HEK293 (cell line): ENCODE measurements around the gene BOC.

Experiments used
- CTCF ChIA-PET: fragments of 350-600 bp; formaldehyde crosslinking; extraction: SDS; loops from one replicate; lab custom pipeline; 2021; ENCODE audit warnings: antibody characterized with exemption; lab: Yijun Ruan, JAX
- POLR2A ChIA-PET: fragments of 300-600 bp; formaldehyde crosslinking; extraction: SDS; loops from one replicate; lab custom pipeline; 2020; ENCODE audit warnings: antibody characterized with exemption, inconsistent platforms; lab: Yijun Ruan, JAX
- H3K27ac ChIP-seq: fragments of 200-500 bp; sonication (Bioruptor generic); 2 replicates; pipeline ENCODE4 v1.5.1; 2014; ENCODE audit warnings: low read depth, low read length, control low read depth, inconsistent platforms; ENCODE audit errors: extremely low read depth
- H3K36me3 ChIP-seq, 2 experiments: fragments of 200-500 bp in 1 of 2; sonication (Bioruptor generic) in 1 of 2; 1 replicate in 1 of 2; 2 replicates in 1 of 2; pipeline ENCODE4 v1.5.1; 2014 to 2017; ENCODE audit warnings: inconsistent platforms in 2 of 2, low read length in 2 of 2; ENCODE audit not compliant: control insufficient read depth in 2 of 2, insufficient read depth in 1 of 2
- H3K4me1 ChIP-seq: fragments of 200-500 bp; sonication (Bioruptor generic); 2 replicates; pipeline ENCODE4 v1.5.1; 2014; ENCODE audit warnings: mild to moderate bottlenecking, low read length, inconsistent platforms; ENCODE audit not compliant: control insufficient read depth, insufficient read depth
- H3K4me3 ChIP-seq: 2 replicates; pipeline ENCODE4 v1.5.1; 2011; ENCODE audit warnings: low read depth, mild to moderate bottlenecking, control low read depth, low read length, moderate library complexity
- H3K9me3 ChIP-seq: fragments of 200-500 bp; sonication (Bioruptor generic); 2 replicates; pipeline ENCODE4 v1.5.1; 2014; ENCODE audit warnings: low read depth, low read length, inconsistent platforms; ENCODE audit not compliant: control insufficient read depth, insufficient read depth
- GLI4 ChIP-seq: fragments of 450-650 bp; formaldehyde crosslinking; IDR thresholded peaks from 2 replicates; pipeline ENCODE4 v1.5.1; 2016; ENCODE audit warnings: missing biosample characterization, missing genetic modification characterization
- GLIS2 ChIP-seq: fragments of 450-650 bp; formaldehyde crosslinking; IDR thresholded peaks from 2 replicates; pipeline ENCODE4 v1.5.1; 2016; ENCODE audit warnings: missing biosample characterization, missing genetic modification characterization
- PRDM1 ChIP-seq: fragments of 450-650 bp; formaldehyde crosslinking; IDR thresholded peaks from 2 replicates; pipeline ENCODE4; 2016; ENCODE audit warnings: missing biosample characterization, missing genetic modification characterization
- SALL2 ChIP-seq: fragments of 450-650 bp; formaldehyde crosslinking; IDR thresholded peaks from 2 replicates; pipeline ENCODE4 v1.5.0; 2017; ENCODE audit warnings: missing biosample characterization, mild to moderate bottlenecking, missing genetic modification characterization, borderline replicate concordance
- ZBTB11 ChIP-seq: fragments of 450-650 bp; formaldehyde crosslinking; conservative IDR thresholded peaks from 2 replicates; pipeline ENCODE4 v1.5.1; 2016; ENCODE audit warnings: low read depth, missing biosample characterization, missing genetic modification characterization
- ZBTB7A ChIP-seq: fragments of 450-650 bp; formaldehyde crosslinking; IDR thresholded peaks from 2 replicates; pipeline ENCODE4 v1.5.1; 2016; ENCODE audit warnings: low read depth, missing biosample characterization, missing genetic modification characterization
- ZNF133 ChIP-seq: fragments of 450-650 bp; formaldehyde crosslinking; IDR thresholded peaks from 2 replicates; pipeline ENCODE4 v1.5.1; 2016; ENCODE audit warnings: missing biosample characterization, missing genetic modification characterization
- ZNF146 ChIP-seq: fragments of 450-650 bp; formaldehyde crosslinking; IDR thresholded peaks from 2 replicates; pipeline ENCODE4 v1.5.1; 2016; ENCODE audit warnings: missing biosample characterization, missing genetic modification characterization
- ZNF175 ChIP-seq: fragments of 450-650 bp; formaldehyde crosslinking; IDR thresholded peaks from 2 replicates; pipeline ENCODE4 v1.5.1; 2016; ENCODE audit warnings: missing biosample characterization, missing genetic modification characterization
- ZNF223 ChIP-seq: fragments of 450-650 bp; formaldehyde crosslinking; IDR thresholded peaks from 2 replicates; pipeline ENCODE4 v1.5.1; 2016; ENCODE audit warnings: missing biosample characterization, missing genetic modification characterization
- ZNF473 ChIP-seq: fragments of 450-650 bp; formaldehyde crosslinking; IDR thresholded peaks from 2 replicates; pipeline ENCODE4 v1.5.1; 2017; ENCODE audit warnings: missing biosample characterization, missing genetic modification characterization
- ZNF48 ChIP-seq: fragments of 450-650 bp; formaldehyde crosslinking; IDR thresholded peaks from 2 replicates; pipeline ENCODE4 v1.5.1; 2016; ENCODE audit warnings: missing biosample characterization, missing genetic modification characterization
- ZNF510 ChIP-seq: fragments of 450-650 bp; formaldehyde crosslinking; IDR thresholded peaks from 2 replicates; pipeline ENCODE4 v1.5.1; 2018; ENCODE audit warnings: mild to moderate bottlenecking, missing genetic modification characterization, missing biosample characterization; ENCODE audit not compliant: insufficient replicate concordance
- ZNF585B ChIP-seq: fragments of 450-650 bp; formaldehyde crosslinking; IDR thresholded peaks from 2 replicates; pipeline ENCODE4 v1.5.1; 2016; ENCODE audit warnings: missing biosample characterization, missing genetic modification characterization
- ZNF600 ChIP-seq: fragments of 450-650 bp; formaldehyde crosslinking; IDR thresholded peaks from 2 replicates; pipeline ENCODE4 v1.5.1; 2016; ENCODE audit warnings: missing biosample characterization, missing genetic modification characterization
- ZNF610 ChIP-seq: fragments of 450-650 bp; formaldehyde crosslinking; IDR thresholded peaks from 2 replicates; pipeline ENCODE4 v1.5.1; 2016; ENCODE audit warnings: missing biosample characterization, missing genetic modification characterization, borderline replicate concordance
- ZNF785 ChIP-seq: fragments of 450-650 bp; formaldehyde crosslinking; IDR thresholded peaks from 2 replicates; pipeline ENCODE4 v1.5.1; 2016; ENCODE audit warnings: missing biosample characterization, missing genetic modification characterization
- ZNF792 ChIP-seq: fragments of 450-650 bp; formaldehyde crosslinking; IDR thresholded peaks from 2 replicates; pipeline ENCODE4 v1.5.1; 2016; ENCODE audit warnings: missing biosample characterization, missing genetic modification characterization
- ZSCAN5A ChIP-seq: fragments of 450-650 bp; formaldehyde crosslinking; IDR thresholded peaks from 2 replicates; pipeline ENCODE4 v1.5.1; 2016; ENCODE audit warnings: missing biosample characterization, missing genetic modification characterization
- TF ChIP-seq, protein P1 (sequence below): fragments of 450-650 bp; formaldehyde crosslinking; IDR thresholded peaks from 2 replicates; pipeline ENCODE4 v1.5.1; 2016; ENCODE audit warnings: missing biosample characterization, missing genetic modification characterization, borderline replicate concordance
- TF ChIP-seq, protein P2 (sequence below): fragments of 450-650 bp; formaldehyde crosslinking; optimal IDR thresholded peaks from 2 replicates; pipeline ENCODE3; 2016; ENCODE audit warnings: missing biosample characterization, mild to moderate bottlenecking, missing genetic modification characterization
- TF ChIP-seq, protein P3 (sequence below): fragments of 450-650 bp; formaldehyde crosslinking; IDR thresholded peaks from 2 replicates; pipeline ENCODE4 v1.5.1; 2016; ENCODE audit warnings: missing biosample characterization, missing genetic modification characterization

The BOC gene

DNA sequence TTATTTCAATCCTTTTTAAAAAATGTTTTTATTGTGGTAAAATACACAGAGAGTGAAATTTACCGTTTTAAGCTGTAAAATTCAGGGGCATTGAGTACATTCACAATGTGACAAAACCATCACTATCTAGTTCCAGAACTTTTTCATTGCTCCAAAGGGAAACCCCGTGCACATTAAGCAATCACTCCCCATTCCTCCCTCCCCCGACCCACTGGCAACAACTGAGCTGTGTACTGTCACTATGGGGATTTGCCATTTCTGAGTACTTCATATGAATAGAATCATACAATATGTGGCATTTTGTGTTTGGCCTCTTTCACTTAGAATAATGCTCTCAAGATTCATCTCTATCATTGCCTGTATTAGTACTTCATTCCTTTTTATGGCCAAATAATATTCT, 45.5 kb upstream of the BOC start:
- ChIA-PET CTCF (interaction anchor here (1.1 kb wide), 1 partner anchor 41 kb away, joined by 4 read pairs; no protein-coding TSS in a partner anchor), POLR2A (no interaction called here)
- Histone ChIP-seq H3K4me3 (no peak overlapping the region), H3K4me1 (peaks cover 11% of the 10 kb centered on the region), H3K9me3 (no peaks in the 10 kb centered on the region), H3K36me3 (no peaks in the 10 kb centered on the region), H3K27ac (peak overlapping the region; percentile 94; the same call in 1 of the 2 replicates)
- 0 out of 2 replicates have a peak, but pooled peaks have one; percentile 38 for TF ChIP-seq ZNF146 (tag by site-specific recombination)
- TF ChIP-seq, protein P1, sequence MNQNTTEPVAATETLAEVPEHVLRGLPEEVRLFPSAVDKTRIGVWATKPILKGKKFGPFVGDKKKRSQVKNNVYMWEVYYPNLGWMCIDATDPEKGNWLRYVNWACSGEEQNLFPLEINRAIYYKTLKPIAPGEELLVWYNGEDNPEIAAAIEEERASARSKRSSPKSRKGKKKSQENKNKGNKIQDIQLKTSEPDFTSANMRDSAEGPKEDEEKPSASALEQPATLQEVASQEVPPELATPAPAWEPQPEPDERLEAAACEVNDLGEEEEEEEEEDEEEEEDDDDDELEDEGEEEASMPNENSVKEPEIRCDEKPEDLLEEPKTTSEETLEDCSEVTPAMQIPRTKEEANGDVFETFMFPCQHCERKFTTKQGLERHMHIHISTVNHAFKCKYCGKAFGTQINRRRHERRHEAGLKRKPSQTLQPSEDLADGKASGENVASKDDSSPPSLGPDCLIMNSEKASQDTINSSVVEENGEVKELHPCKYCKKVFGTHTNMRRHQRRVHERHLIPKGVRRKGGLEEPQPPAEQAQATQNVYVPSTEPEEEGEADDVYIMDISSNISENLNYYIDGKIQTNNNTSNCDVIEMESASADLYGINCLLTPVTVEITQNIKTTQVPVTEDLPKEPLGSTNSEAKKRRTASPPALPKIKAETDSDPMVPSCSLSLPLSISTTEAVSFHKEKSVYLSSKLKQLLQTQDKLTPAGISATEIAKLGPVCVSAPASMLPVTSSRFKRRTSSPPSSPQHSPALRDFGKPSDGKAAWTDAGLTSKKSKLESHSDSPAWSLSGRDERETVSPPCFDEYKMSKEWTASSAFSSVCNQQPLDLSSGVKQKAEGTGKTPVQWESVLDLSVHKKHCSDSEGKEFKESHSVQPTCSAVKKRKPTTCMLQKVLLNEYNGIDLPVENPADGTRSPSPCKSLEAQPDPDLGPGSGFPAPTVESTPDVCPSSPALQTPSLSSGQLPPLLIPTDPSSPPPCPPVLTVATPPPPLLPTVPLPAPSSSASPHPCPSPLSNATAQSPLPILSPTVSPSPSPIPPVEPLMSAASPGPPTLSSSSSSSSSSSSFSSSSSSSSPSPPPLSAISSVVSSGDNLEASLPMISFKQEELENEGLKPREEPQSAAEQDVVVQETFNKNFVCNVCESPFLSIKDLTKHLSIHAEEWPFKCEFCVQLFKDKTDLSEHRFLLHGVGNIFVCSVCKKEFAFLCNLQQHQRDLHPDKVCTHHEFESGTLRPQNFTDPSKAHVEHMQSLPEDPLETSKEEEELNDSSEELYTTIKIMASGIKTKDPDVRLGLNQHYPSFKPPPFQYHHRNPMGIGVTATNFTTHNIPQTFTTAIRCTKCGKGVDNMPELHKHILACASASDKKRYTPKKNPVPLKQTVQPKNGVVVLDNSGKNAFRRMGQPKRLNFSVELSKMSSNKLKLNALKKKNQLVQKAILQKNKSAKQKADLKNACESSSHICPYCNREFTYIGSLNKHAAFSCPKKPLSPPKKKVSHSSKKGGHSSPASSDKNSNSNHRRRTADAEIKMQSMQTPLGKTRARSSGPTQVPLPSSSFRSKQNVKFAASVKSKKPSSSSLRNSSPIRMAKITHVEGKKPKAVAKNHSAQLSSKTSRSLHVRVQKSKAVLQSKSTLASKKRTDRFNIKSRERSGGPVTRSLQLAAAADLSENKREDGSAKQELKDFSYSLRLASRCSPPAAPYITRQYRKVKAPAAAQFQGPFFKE (tag by site-specific recombination), result no peak
- TF ChIP-seq ZNF510 (tag by site-specific recombination), result no peak
- no peak for TF ChIP-seq ZNF48 (tag by site-specific recombination)
- TF ChIP-seq GLI4 (tag by site-specific recombination), result no peak

DNA sequence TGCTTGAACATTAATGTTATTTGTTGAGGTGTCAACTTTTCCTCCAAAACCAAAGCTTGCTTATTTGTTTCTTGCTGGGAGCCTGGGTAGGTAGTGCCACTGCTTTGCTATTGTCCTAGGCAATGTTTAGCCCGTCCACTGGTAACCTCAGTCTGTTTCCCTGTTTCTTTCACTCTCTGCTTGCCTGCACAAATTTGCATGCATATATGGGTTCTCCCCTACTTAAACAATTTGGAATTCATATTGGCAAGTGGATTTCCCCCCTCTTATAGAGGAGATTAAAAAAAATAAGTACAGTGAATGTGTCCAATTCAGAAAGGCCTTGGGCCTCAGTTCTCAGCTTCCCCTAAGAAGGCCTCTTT, 45.0 kb upstream of the BOC start:
- ChIA-PET CTCF (interaction anchor here (1.1 kb wide), 1 partner anchor 41 kb away, joined by 4 read pairs; no protein-coding TSS in a partner anchor), POLR2A (interaction anchor here (1.1 kb wide), 1 partner anchor 15 kb away, joined by 4 read pairs; no protein-coding TSS in a partner anchor)
- H3K4me3 ChIP-seq, result no peak overlapping the region
- H3K27ac ChIP-seq, result peak overlapping the region; percentile 94
- no peaks in the 10 kb centered on the region for H3K36me3 ChIP-seq
- H3K9me3 ChIP-seq, result no peaks in the 10 kb centered on the region
- peaks cover 11% of the 10 kb centered on the region for H3K4me1 ChIP-seq
- TF ChIP-seq ZNF610 (tag by site-specific recombination) (no peak), ZSCAN5A (tag by site-specific recombination) (no peak), GLIS2 (no peak), ZBTB11 (tag by site-specific recombination) (no peak), ZNF785 (tag by site-specific recombination) (no peak), ZNF510 (tag by site-specific recombination) (no peak), ZNF146 (tag by site-specific recombination) (no peak), ZNF473 (no peak), SALL2 (tag by site-specific recombination) (no peak), ZNF133 (tag by site-specific recombination) (no peak), ZNF600 (no peak), ZNF223 (tag by site-specific recombination) (no peak), ZBTB7A (tag by site-specific recombination) (no peak), ZNF175 (tag by site-specific recombination) (no peak), PRDM1 (tag by site-specific recombination) (no peak), ZNF585B (tag by site-specific recombination) (no peak), ZNF792 (tag by site-specific recombination) (no peak)
- TF ChIP-seq, protein P2, sequence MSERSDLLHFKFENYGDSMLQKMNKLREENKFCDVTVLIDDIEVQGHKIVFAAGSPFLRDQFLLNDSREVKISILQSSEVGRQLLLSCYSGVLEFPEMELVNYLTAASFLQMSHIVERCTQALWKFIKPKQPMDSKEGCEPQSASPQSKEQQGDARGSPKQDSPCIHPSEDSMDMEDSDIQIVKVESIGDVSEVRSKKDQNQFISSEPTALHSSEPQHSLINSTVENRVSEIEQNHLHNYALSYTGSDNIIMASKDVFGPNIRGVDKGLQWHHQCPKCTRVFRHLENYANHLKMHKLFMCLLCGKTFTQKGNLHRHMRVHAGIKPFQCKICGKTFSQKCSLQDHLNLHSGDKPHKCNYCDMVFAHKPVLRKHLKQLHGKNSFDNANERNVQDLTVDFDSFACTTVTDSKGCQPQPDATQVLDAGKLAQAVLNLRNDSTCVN (tag by site-specific recombination), result no peak
- TF ChIP-seq, protein P3, sequence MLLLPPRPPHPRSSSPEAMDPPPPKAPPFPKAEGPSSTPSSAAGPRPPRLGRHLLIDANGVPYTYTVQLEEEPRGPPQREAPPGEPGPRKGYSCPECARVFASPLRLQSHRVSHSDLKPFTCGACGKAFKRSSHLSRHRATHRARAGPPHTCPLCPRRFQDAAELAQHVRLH (tag by site-specific recombination), result no peak
